IMR-90 (cell line): ENCODE measurements around the gene CDH13. TPM values are rescaled to one million over a fixed set of nuclear protein-coding genes. Genes with fewer than 3 reads are reported as not detected.
A peak's percentile ranks its signal among the peaks of the same experiment; 100 is the strongest.

ENCODE experiments used
- ATAC-seq: fragments of 200-7000 bp; cut with Tn5 transposase; 2 replicates; pipeline ENCODE4 v1.9.1; 2020; ENCODE audit warnings: low read depth, mild to moderate bottlenecking, moderate library complexity
- BruUV-seq: library from RNA; stranded (reverse); fragments of 400-500 nt; replicated peaks from 2 replicates; lab custom pipeline; 2021; lab: Mats Ljungman, UMichigan
- CTCF ChIA-PET: fragments of 300-600 bp; formaldehyde crosslinking; extraction: SDS; loops from one replicate; lab custom pipeline; 2021; ENCODE audit warnings: antibody characterized with exemption; lab: Yijun Ruan, JAX
- POLR2A ChIA-PET: fragments of 300-600 bp; sonication (Branson Sonifier 250); formaldehyde crosslinking; loops from one replicate; lab custom pipeline; 2022; ENCODE audit warnings: antibody characterized with exemption; ENCODE audit not compliant: unreplicated experiment; lab: Charles Lee
- DNase-seq: peaks from one replicate; pipeline ENCODE4 v3.0.0; 2013
- H2AFZ ChIP-seq: replicated peaks from 2 replicates; pipeline ENCODE3; 2013; ENCODE audit warnings: low read length, mild to moderate bottlenecking; ENCODE audit not compliant: poor library complexity
- H2AK5ac ChIP-seq: 2 replicates; pipeline ENCODE4 v1.6.1; 2013; ENCODE audit warnings: low read depth, low read length, inconsistent platforms
- H2AK9ac ChIP-seq: replicated peaks from 2 replicates; pipeline ENCODE3; 2013; ENCODE audit warnings: mild to moderate bottlenecking, low read depth, low read length, moderate library complexity; ENCODE audit not compliant: poor library complexity
- H2BK120ac ChIP-seq: 2 replicates; pipeline ENCODE4 v1.6.1; 2013; ENCODE audit warnings: low read depth, low read length, inconsistent platforms
- H2BK15ac ChIP-seq: 3 replicates; pipeline ENCODE4 v1.6.1; 2013; ENCODE audit warnings: low read depth, low read length, inconsistent platforms
- H2BK20ac ChIP-seq: 2 replicates; pipeline ENCODE4 v1.6.1; 2013; ENCODE audit warnings: low read depth, mild to moderate bottlenecking, inconsistent platforms, low read length, moderate library complexity
- H2BK5ac ChIP-seq: 2 replicates; pipeline ENCODE4 v1.6.1; 2013; ENCODE audit warnings: mild to moderate bottlenecking, low read depth, low read length, inconsistent platforms; ENCODE audit not compliant: poor library complexity, severe bottlenecking
- H3K14ac ChIP-seq: replicated peaks from 2 replicates; pipeline ENCODE4 v1.6.1; 2013; ENCODE audit warnings: low read depth, low read length, inconsistent platforms
- H3K18ac ChIP-seq: 2 replicates; pipeline ENCODE4 v1.6.1; 2013; ENCODE audit warnings: low read depth, low read length, control low read depth
- H3K23ac ChIP-seq: 2 replicates; pipeline ENCODE4 v1.6.1; 2013; ENCODE audit warnings: low read depth, low read length, inconsistent platforms
- H3K27ac ChIP-seq: 2 replicates; pipeline ENCODE4 v1.5.1; 2013; ENCODE audit warnings: mild to moderate bottlenecking, control low read depth, low read length; ENCODE audit not compliant: insufficient read depth
- H3K27me3 ChIP-seq: 2 replicates; pipeline ENCODE4 v1.6.1; 2013; ENCODE audit warnings: low read length; ENCODE audit not compliant: control insufficient read depth, insufficient read depth
- H3K36me3 ChIP-seq: 2 replicates; pipeline ENCODE4 v1.6.1; 2013; ENCODE audit warnings: low read length, mixed read lengths; ENCODE audit not compliant: control insufficient read depth, insufficient read depth
- H3K4ac ChIP-seq: 2 replicates; pipeline ENCODE4 v1.6.1; 2013; ENCODE audit warnings: low read depth, low read length, inconsistent platforms
- H3K4me1 ChIP-seq: 2 replicates; pipeline ENCODE4 v1.6.1; 2013; ENCODE audit warnings: low read length, mixed read lengths; ENCODE audit not compliant: control insufficient read depth, insufficient read depth
- H3K4me2 ChIP-seq: 2 replicates; pipeline ENCODE4 v1.6.1; 2013; ENCODE audit warnings: low read depth, mild to moderate bottlenecking, control low read depth, low read length, moderate library complexity
- H3K4me3 ChIP-seq: 2 replicates; pipeline ENCODE4 v1.5.1; 2013; ENCODE audit warnings: low read depth, mild to moderate bottlenecking, control low read depth, low read length, moderate library complexity; ENCODE audit not compliant: insufficient read depth
- H3K56ac ChIP-seq: 2 replicates; pipeline ENCODE4 v1.6.1; 2013; ENCODE audit warnings: low read length, inconsistent platforms; ENCODE audit not compliant: insufficient read depth; ENCODE audit errors: extremely low read depth
- H3K79me1 ChIP-seq, 2 experiments: 2 replicates each; pipeline ENCODE4 v1.6.1; 2013; ENCODE audit warnings: low read length in 2 of 2, inconsistent platforms in 1 of 2, low read depth in 1 of 2
- H3K9ac ChIP-seq: 2 replicates; pipeline ENCODE4 v1.6.1; 2013; ENCODE audit warnings: low read depth, low read length, control low read depth
- H3K9me1 ChIP-seq: 2 replicates; pipeline ENCODE4 v1.6.1; 2013; ENCODE audit warnings: low read length, inconsistent platforms; ENCODE audit not compliant: insufficient read depth
- H3K9me3 ChIP-seq: 2 replicates; pipeline ENCODE4 v1.6.1; 2013; ENCODE audit warnings: low read length; ENCODE audit not compliant: control insufficient read depth, insufficient read depth
- H4K20me1 ChIP-seq: 2 replicates; pipeline ENCODE4 v1.6.1; 2013; ENCODE audit warnings: low read length, inconsistent platforms; ENCODE audit not compliant: insufficient read depth
- H4K5ac ChIP-seq: 2 replicates; pipeline ENCODE4 v1.6.1; 2013; ENCODE audit warnings: mild to moderate bottlenecking, low read depth, low read length, control low read depth
- H4K8ac ChIP-seq, 2 experiments: 2 replicates each; pipeline ENCODE4 v1.6.1; 2013; ENCODE audit warnings: low read depth in 2 of 2, low read length in 2 of 2, control low read depth in 1 of 2, inconsistent platforms in 1 of 2
- H4K91ac ChIP-seq: 2 replicates; pipeline ENCODE4 v1.6.1; 2013; ENCODE audit warnings: low read depth, low read length, inconsistent platforms; ENCODE audit not compliant: insufficient read depth
- BHLHE40 ChIP-seq: fragments of 150-350 bp; IDR thresholded peaks from 2 replicates; pipeline ENCODE4 v1.6.1; 2016; ENCODE audit warnings: mild to moderate bottlenecking, low read depth, low read length
- CHD1 ChIP-seq: IDR thresholded peaks from 2 replicates; pipeline ENCODE4 v1.6.1; 2012; ENCODE audit warnings: low read depth, low read length, improper control_type of control experiment
- SMC3 ChIP-seq: fragments of 150-350 bp; IDR thresholded peaks from 2 replicates; pipeline ENCODE4 v1.6.1; 2016; ENCODE audit warnings: low read depth, mild to moderate bottlenecking, antibody characterized with exemption, low read length, moderate library complexity
- WGBS, 2 experiments: methylation state at CpG; one replicate each; pipeline versions ENCODE4 v1.1.5 to v1.1.7; 2013; ENCODE audit warnings: missing lambda C conversion rate in 2 of 2; ENCODE audit not compliant: insufficient read length in 1 of 2; ENCODE audit errors: extremely low coverage in 2 of 2; 5-methylcytosine and 5-hydroxymethylcytosine counted together
- dilution Hi-C: fragments of 300-500 bp; cut with HindIII; formaldehyde crosslinking; loops from one replicate; pipeline ENCODE4 v1.14.3; 2018; ENCODE audit warnings: low sequenced_read_pairs; ENCODE audit not compliant: unreplicated experiment
- in situ Hi-C: fragments of 300-500 bp; cut with MboI; formaldehyde crosslinking; loops from 3 replicates; pipeline ENCODE4 v1.14.3; 2019; ENCODE audit warnings: low sequenced_read_pairs, inconsistent platforms, mixed read lengths
- intact Hi-C: fragments of 100-400 bp; cut with micrococcal nuclease; formaldehyde crosslinking; loops from 2 replicates; pipeline ENCODE4 v1.10.0; 2022
- polyA plus RNA-seq, 3 experiments: library from polyadenylated mRNA; depleted of rRNA; stranded (reverse); fragments of >200 nt; gene quantifications; 2 replicates each; pipeline ENCODE4 v1.2.3, GENCODE V29; 2012; ENCODE audit warnings: low replicate concordance in 1 of 3
- total RNA-seq: library from RNA; depleted of rRNA; stranded (reverse); fragments of >200 nt; gene quantifications from 2 replicates; pipeline ENCODE4 v1.2.3, GENCODE V29; 2012

Gene CDH13
- total and polyA plus RNA-seq, 2 of the 4 experiments (the other 2 are of a cell fraction) = 61.6 to 74.7 TPM

DNA sequence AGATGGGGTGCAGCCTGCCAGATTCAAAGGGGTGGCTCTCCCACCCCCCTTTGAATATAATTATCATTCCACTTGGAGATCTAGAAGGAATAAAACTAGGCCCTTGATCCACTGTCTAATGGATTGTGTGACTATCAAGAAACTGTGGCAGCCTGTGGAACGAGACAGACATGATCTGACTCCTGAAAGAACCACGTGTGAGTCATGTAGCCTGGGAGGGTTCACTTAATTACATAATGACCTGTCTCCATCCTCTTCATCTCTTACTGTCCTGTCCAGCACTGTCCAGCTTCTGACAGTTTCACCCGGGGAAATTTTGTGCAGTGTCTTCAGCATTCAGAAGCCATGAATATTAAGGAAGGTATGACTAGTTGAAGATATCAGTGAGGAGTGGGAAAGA lies 43.3 kb upstream of the CDH13 start:
- Histone ChIP-seq H2AK9ac (no peak overlapping the region), H3K56ac (no peak overlapping the region), H3K4ac (no peak overlapping the region), H3K27me3 (peaks cover 2% of the 10 kb centered on the region; the same call in 1 of the 2 replicates), H2AFZ (no peak overlapping the region), H3K27ac (no peak overlapping the region), H3K4me3 (no peak overlapping the region), H3K36me3 (no peaks in the 10 kb centered on the region), H4K20me1 (no peaks in the 10 kb centered on the region), H3K18ac (no peak overlapping the region), H3K14ac (no peak overlapping the region), H2AK5ac (no peak overlapping the region), H3K9me3 (no peaks in the 10 kb centered on the region), H3K9me1 (no peaks in the 10 kb centered on the region), H4K8ac (no peak overlapping the region), H4K91ac (no peak overlapping the region), H2BK20ac (no peak overlapping the region), H2BK15ac (no peak overlapping the region), H4K5ac (no peak overlapping the region), H3K23ac (no peak overlapping the region), H3K4me2 (no peak overlapping the region), H2BK5ac (no peak overlapping the region), H3K9ac (no peak overlapping the region), H3K4me1 (no peaks in the 10 kb centered on the region; the same call in 1 of the 2 replicates), H3K79me1 (no peaks in the 10 kb centered on the region), H2BK120ac (no peak overlapping the region)
- dilution Hi-C loops (no loop called here), in situ Hi-C loops (no loop called here), intact Hi-C loops (no loop called here)
- ChIA-PET CTCF (no interaction called here), POLR2A (no interaction called here)
- BruUV-seq = no TSS peak
- peak; percentile 28 for DNase-seq
- TF ChIP-seq SMC3 (no peak), CHD1 (no peak), BHLHE40 (no peak)
- WGBS, 2 experiments = no CpG with 5 or more reads among the region's 3 CpGs
- ATAC-seq = no peak; the same call in 1 of the 2 replicates
